GM18861 (cell line): ENCODE data around the gene FRK.
"Not testable (repeated sequence)": the region's sequence is repeated elsewhere in the genome, so short reads cannot be mapped to it uniquely, and the experiment has no call there.

ENCODE experiments used
- ATAC-seq: cut with Tn5 transposase; IDR thresholded peaks from one replicate; pipeline ENCODE4 v1.9.1; 2021; ENCODE audit not compliant: unreplicated experiment

FRK gene

GRCh38 chr6:116078522-116078921 lies 17.8 kb upstream of the FRK start:
- no peak for ATAC-seq

GRCh38 chr6:116074732-116075390 lies 14.2 kb upstream of the FRK start:
- ATAC-seq: no peak

GRCh38 chr6:116073765-116074440 lies 13.2 kb upstream of the FRK start:
- ATAC-seq: no peak

GRCh38 chr6:116072368-116072767 lies 11.7 kb upstream of the FRK start:
- ATAC-seq: no peak

- ATAC-seq: no peak
Measured at GRCh38 chr6:116070616-116071389, 10.1 kb upstream of the FRK start.

GRCh38 chr6:116070101-116070500 lies 9.4 kb upstream of the FRK start:
- no peak for ATAC-seq

GRCh38 chr6:116066789-116067188 lies 6.1 kb upstream of the FRK start:
- no peak for ATAC-seq

GRCh38 chr6:116064666-116065065 lies 4.0 kb upstream of the FRK start:
- ATAC-seq: no peak

- ATAC-seq: no peak
Measured at GRCh38 chr6:116062496-116062895, 1.8 kb upstream of the FRK start.

GRCh38 chr6:116059713-116060571 lies 749 bp downstream of the FRK start:
- peak; percentile 55 for ATAC-seq

GRCh38 chr6:116057766-116058165 lies 2.9 kb downstream of the FRK start:
- ATAC-seq: no peak

GRCh38 chr6:116055513-116055912 lies 5.2 kb downstream of the FRK start:
- ATAC-seq: no peak

- ATAC-seq: no peak
Measured at GRCh38 chr6:116051244-116051643, 9.4 kb downstream of the FRK start.

GRCh38 chr6:116050737-116051136 lies 10.0 kb downstream of the FRK start:
- ATAC-seq: no peak

GRCh38 chr6:116049321-116049720 lies 11.4 kb downstream of the FRK start:
- no peak for ATAC-seq

- ATAC-seq: peak; percentile 89
Measured at GRCh38 chr6:116047173-116047933, 13.3 kb downstream of the FRK start.

- no peak for ATAC-seq
Measured at GRCh38 chr6:116046737-116047136, 14.0 kb downstream of the FRK start.

GRCh38 chr6:116046272-116046671 lies 14.4 kb downstream of the FRK start:
- ATAC-seq: not testable (repeated sequence)

- no peak for ATAC-seq
Measured at GRCh38 chr6:116041934-116042333, 18.8 kb downstream of the FRK start.

- ATAC-seq: no peak
Measured at GRCh38 chr6:116040993-116041392, 19.7 kb downstream of the FRK start.
